ENCODE results near the gene TMOD3. TPM values are rescaled to one million over a fixed set of nuclear protein-coding genes. Genes with fewer than 3 reads are reported as not detected.

TMOD3 gene
- total and polyA plus RNA-seq, 2 donors from 2014 or later = 8.9 to 49.0 TPM

DNA sequence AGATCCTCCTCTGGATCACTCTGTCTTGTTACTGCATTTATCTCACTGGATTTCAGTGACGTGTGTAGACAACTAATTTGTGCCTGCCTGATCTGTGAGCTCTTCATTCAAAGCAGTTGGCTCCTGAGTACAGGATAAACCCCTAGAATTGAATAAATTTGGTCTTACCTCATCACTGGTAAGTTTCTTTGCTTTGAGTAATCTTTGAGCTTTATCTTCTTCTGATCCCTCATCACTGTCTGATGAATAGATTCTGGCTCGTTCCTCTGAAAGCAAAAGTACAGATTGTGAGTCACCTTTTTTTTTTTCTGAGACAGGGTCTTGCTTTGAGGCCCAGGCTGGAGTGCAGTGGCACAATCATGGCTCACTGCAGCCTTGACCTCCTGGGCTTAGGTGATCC, 117.7 kb downstream of the TMOD3 start:
- intact Hi-C loops (cut with DNase I) = no loop called here
- Histone ChIP-seq H3K4me1 (ENCODE audit: control insufficient read depth in 2 of 3, insufficient read depth in 2 of 3, low read depth in 1 of 3, low read length in 3 of 3) (no peaks in the 10 kb centered on the region), H3K9ac (ENCODE audit: low read length in 3 of 3) (no peak overlapping the region), H3K27me3 (ENCODE audit: control insufficient read depth, insufficient read depth, low read length) (no peaks in the 10 kb centered on the region), H3K9me3 (ENCODE audit: control insufficient read depth in 2 of 3, insufficient read depth in 1 of 3, low read length in 3 of 3) (no peaks in the 10 kb centered on the region), H3K4me3 (ENCODE audit: low read length in 3 of 3) (no peak overlapping the region), H3K36me3 (ENCODE audit: control insufficient read depth in 2 of 3, insufficient read depth in 3 of 3, low read length in 3 of 3) (peaks cover 7 to 38% (median 26%) of the 10 kb centered on the region in 3 donors), H3K27ac (ENCODE audit: low read depth in 2 of 2, low read length in 2 of 2) (no peak overlapping the region)
- TF ChIP-seq, protein P1, sequence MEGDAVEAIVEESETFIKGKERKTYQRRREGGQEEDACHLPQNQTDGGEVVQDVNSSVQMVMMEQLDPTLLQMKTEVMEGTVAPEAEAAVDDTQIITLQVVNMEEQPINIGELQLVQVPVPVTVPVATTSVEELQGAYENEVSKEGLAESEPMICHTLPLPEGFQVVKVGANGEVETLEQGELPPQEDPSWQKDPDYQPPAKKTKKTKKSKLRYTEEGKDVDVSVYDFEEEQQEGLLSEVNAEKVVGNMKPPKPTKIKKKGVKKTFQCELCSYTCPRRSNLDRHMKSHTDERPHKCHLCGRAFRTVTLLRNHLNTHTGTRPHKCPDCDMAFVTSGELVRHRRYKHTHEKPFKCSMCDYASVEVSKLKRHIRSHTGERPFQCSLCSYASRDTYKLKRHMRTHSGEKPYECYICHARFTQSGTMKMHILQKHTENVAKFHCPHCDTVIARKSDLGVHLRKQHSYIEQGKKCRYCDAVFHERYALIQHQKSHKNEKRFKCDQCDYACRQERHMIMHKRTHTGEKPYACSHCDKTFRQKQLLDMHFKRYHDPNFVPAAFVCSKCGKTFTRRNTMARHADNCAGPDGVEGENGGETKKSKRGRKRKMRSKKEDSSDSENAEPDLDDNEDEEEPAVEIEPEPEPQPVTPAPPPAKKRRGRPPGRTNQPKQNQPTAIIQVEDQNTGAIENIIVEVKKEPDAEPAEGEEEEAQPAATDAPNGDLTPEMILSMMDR (IDR thresholded peaks at IDR 0.05; ENCODE audit: borderline replicate concordance, extremely low read depth, insufficient read depth) = no peak
- FAIRE-seq (no peak), DNase-seq (no peak)

DNA sequence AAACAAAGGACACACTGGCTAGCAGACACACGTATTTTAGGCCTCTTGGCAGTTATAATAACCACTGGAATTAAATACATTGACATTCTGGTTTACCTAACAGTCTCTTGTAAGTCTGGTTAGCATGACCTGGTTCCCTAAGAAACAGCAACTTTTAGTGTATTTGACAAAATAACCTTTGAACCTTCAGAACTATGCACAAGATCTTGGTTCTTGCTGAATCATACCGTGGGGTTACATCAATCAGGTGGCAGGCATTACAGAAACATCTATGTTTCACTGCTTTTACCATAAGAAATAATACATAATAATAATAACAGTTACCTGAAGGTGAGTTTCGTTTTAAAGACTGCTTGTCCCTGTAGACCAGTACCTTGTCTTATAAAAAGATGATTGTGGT, 123.4 kb downstream of the TMOD3 start:
- H3K9ac ChIP-seq (ENCODE audit: low read length in 3 of 3) = no peak overlapping the region
- no peak overlapping the region for H3K4me3 ChIP-seq (ENCODE audit: low read length in 3 of 3)
- H3K9me3 ChIP-seq (ENCODE audit: control insufficient read depth in 2 of 3, insufficient read depth in 1 of 3, low read length in 3 of 3) = no peaks in the 10 kb centered on the region
- TF ChIP-seq, protein P1 (IDR thresholded peaks at IDR 0.05; ENCODE audit: borderline replicate concordance, extremely low read depth, insufficient read depth) = no peak
- no peak overlapping the region for H3K27ac ChIP-seq (ENCODE audit: low read depth in 2 of 2, low read length in 2 of 2)
- FAIRE-seq (no peak), DNase-seq (no peak)
- H3K36me3 ChIP-seq (ENCODE audit: control insufficient read depth in 2 of 3, insufficient read depth in 3 of 3, low read length in 3 of 3) = peaks cover 7 to 55% (median 26%) of the 10 kb centered on the region in 3 donors
- intact Hi-C loops (cut with DNase I) = no loop called here
- no peaks in the 10 kb centered on the region for H3K4me1 ChIP-seq (ENCODE audit: control insufficient read depth in 2 of 3, insufficient read depth in 2 of 3, low read depth in 1 of 3, low read length in 3 of 3)
- H3K27me3 ChIP-seq (ENCODE audit: control insufficient read depth, insufficient read depth, low read length) = no peaks in the 10 kb centered on the region

DNA sequence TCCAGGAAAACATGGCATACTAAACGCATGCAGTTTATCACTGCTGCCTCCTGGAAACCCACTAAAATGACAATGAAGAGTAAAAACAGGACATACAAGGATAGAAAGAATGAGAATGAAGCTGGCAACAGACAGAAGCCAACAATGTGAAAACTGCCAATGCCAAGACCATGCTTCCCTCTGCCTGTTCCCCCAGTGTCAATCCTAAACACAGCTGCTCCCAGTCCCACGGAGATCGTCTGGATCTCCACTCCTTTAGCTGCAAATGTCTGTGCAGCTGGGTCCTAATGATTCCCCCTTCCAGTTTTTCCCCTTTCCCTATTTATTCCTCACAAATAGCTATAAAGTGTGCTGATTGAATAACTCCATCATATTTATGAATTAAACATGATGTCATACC, 126.1 kb downstream of the TMOD3 start:
- no peak overlapping the region for H3K27ac ChIP-seq (ENCODE audit: low read depth in 2 of 2, low read length in 2 of 2)
- no peak overlapping the region for H3K4me3 ChIP-seq (ENCODE audit: low read length in 3 of 3)
- H3K4me1 ChIP-seq (ENCODE audit: control insufficient read depth in 2 of 3, insufficient read depth in 2 of 3, low read depth in 1 of 3, low read length in 3 of 3) = no peaks in the 10 kb centered on the region
- H3K36me3 ChIP-seq (ENCODE audit: control insufficient read depth in 2 of 3, insufficient read depth in 3 of 3, low read length in 3 of 3) = peaks cover 10 to 47% (median 19%) of the 10 kb centered on the region in 3 donors
- no peaks in the 10 kb centered on the region for H3K27me3 ChIP-seq (ENCODE audit: control insufficient read depth, insufficient read depth, low read length)
- TF ChIP-seq, protein P1 (IDR thresholded peaks at IDR 0.05; ENCODE audit: borderline replicate concordance, extremely low read depth, insufficient read depth) = no peak
- no peak for DNase-seq
- H3K9me3 ChIP-seq (ENCODE audit: control insufficient read depth in 2 of 3, insufficient read depth in 1 of 3, low read length in 3 of 3) = no peaks in the 10 kb centered on the region
- H3K9ac ChIP-seq (ENCODE audit: low read length in 3 of 3) = no peak overlapping the region
- no peak for FAIRE-seq
- intact Hi-C loops (cut with DNase I) = no loop called here

Other genes with a start within 250 kb of the TMOD3 start
- gene DMXL2, start 206.9 kb upstream of the TMOD3 start, total RNA-seq = 29.0 TPM
- gene DMXL2, start 206.9 kb upstream of the TMOD3 start, polyA plus RNA-seq (ENCODE audit: insufficient read depth, low read depth, low replicate concordance) = 14.6 TPM
- gene SCG3, start 148.2 kb upstream of the TMOD3 start, total RNA-seq = 0.13 TPM
- gene SCG3, start 148.2 kb upstream of the TMOD3 start, polyA plus RNA-seq (ENCODE audit: insufficient read depth, low read depth, low replicate concordance) = 0.11 TPM
- 11.7 TPM for gene LYSMD2, start 92.0 kb upstream of the TMOD3 start, total RNA-seq
- 21.5 TPM for gene LYSMD2, start 92.0 kb upstream of the TMOD3 start, polyA plus RNA-seq (ENCODE audit: insufficient read depth, low read depth, low replicate concordance)
- 9.3 TPM for gene TMOD2, start 78.1 kb upstream of the TMOD3 start, total RNA-seq
- 2.5 TPM for gene TMOD2, start 78.1 kb upstream of the TMOD3 start, polyA plus RNA-seq (ENCODE audit: insufficient read depth, low read depth, low replicate concordance)
- gene LEO1, start 142.1 kb downstream of the TMOD3 start, total RNA-seq = 14.5 TPM
- 12.1 TPM for gene LEO1, start 142.1 kb downstream of the TMOD3 start, polyA plus RNA-seq (ENCODE audit: insufficient read depth, low read depth, low replicate concordance)
- gene MAPK6, start 189.6 kb downstream of the TMOD3 start, total RNA-seq = 22.9 TPM
- 6.5 TPM for gene MAPK6, start 189.6 kb downstream of the TMOD3 start, polyA plus RNA-seq (ENCODE audit: insufficient read depth, low read depth, low replicate concordance)